Measurements from ENCODE around the gene ARMC7.

Gene ARMC7

DNA sequence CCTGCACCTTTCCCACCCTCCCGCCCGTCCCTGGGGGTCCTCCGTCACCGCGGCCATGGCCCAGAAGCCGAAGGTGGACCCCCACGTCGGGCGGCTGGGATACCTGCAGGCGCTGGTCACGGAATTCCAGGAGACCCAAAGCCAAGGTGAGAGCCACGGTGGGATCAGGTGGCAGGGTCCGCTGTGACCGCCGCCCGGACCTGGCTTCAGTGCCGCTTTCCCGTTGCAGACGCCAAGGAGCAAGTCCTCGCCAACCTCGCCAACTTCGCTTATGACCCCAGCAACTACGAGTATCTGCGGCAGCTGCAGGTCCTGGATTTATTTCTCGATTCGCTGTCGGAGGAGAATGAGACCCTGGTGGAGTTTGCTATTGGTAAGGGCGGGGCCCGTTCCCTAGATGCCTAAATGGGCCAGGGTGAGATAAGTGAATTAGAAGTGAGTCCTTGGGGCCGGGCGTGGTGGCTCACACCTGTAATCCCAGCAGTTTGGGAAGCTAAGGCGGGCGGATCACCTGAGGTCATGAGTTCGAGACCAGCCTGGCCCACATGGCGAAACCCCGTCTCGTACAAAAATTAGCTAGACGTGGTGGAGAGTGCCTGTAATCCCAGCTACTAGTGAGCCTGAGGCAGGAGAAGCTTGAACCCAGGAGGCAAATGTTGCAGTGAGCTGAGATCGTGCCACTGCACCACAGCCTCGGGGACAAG, 617 bp downstream of the ARMC7 start:
- in situ Hi-C loops (cut with HindIII; ENCODE audit: low sequenced_read_pairs): no loop called here
- peak overlapping the region; percentile 87 for H3K4me3 ChIP-seq (ENCODE audit: low read depth, low read length)
- TF ChIP-seq, protein P1, sequence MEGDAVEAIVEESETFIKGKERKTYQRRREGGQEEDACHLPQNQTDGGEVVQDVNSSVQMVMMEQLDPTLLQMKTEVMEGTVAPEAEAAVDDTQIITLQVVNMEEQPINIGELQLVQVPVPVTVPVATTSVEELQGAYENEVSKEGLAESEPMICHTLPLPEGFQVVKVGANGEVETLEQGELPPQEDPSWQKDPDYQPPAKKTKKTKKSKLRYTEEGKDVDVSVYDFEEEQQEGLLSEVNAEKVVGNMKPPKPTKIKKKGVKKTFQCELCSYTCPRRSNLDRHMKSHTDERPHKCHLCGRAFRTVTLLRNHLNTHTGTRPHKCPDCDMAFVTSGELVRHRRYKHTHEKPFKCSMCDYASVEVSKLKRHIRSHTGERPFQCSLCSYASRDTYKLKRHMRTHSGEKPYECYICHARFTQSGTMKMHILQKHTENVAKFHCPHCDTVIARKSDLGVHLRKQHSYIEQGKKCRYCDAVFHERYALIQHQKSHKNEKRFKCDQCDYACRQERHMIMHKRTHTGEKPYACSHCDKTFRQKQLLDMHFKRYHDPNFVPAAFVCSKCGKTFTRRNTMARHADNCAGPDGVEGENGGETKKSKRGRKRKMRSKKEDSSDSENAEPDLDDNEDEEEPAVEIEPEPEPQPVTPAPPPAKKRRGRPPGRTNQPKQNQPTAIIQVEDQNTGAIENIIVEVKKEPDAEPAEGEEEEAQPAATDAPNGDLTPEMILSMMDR (IDR thresholded peaks at IDR 0.05; ENCODE audit: low read depth, low read length): no peak
- no peak for DNase-seq (ENCODE audit: low read depth, low spot score)

DNA sequence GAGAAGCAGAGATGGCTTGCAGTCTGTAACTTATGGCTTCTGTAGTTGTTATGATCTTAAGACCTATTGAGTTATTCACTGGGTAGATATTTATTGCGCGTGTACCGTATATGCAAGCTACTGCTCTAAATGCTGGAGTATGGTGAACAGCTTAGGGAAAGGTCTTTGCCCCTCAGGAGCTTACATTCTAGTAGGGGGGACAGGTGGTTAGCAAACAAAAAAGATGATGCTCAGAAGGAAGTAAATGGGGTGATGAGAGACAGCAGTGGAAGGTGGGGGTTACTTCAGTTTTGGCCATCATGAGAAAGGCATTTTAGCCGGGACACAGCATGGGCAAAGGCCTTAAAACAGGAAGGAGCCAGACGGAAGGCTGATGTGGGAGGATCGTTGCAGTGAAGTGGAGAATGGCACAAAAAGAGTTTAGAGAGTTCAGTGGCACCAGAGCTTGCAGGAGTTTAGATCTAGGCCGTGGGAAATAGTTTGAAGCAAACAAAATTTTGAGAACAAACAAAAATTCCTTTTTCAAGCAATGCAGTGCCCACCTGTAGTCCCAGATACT, 2.1 kb downstream of the ARMC7 start:
- no peak overlapping the region for H3K4me3 ChIP-seq (ENCODE audit: low read depth, low read length)
- TF ChIP-seq, protein P1 (IDR thresholded peaks at IDR 0.05; ENCODE audit: low read depth, low read length): no peak
- no peak for DNase-seq (ENCODE audit: low read depth, low spot score)
- in situ Hi-C loops (cut with HindIII; ENCODE audit: low sequenced_read_pairs): no loop called here

DNA sequence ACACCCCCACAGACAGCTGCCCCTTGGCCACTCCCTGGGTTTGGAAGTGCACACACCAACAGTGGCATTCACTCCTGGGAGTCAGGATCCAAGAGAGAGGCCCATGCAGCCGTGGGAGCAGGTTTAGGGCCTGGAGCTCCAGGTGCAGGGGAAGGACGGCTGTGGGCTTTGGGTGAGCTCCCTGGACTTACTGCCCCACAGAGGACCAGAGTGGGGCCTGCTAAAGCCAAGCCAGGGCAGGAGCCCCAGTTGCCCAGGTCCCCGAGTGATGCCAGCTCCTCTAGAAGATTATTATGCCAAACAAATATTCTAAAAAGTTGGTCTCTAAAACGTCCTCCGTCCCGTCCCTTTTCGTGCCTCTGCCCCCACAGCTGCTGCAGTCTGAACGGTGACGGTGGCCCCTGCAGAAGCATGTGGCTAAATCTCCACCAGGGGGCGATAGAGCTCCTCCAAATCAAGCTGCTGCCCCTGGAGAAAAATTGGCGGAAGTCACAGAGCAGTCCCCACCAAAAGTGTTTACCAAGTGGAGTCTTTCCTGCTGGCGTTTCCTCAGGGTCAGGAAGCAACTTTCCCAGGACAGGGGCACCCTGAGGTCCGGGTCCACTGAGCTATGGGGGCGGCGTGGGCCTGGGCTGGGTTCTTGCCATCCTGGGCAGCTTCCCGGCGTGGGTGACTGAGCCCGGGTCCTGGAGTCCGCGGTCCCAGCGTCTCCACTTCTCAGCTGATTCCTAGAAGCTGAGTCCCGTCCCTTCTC, 4.2 kb downstream of the ARMC7 start:
- H3K4me3 ChIP-seq (ENCODE audit: low read depth, low read length): peak overlapping the region; percentile 41
- in situ Hi-C loops (cut with HindIII; ENCODE audit: low sequenced_read_pairs): no loop called here
- TF ChIP-seq, protein P1 (IDR thresholded peaks at IDR 0.05; ENCODE audit: low read depth, low read length): peak; percentile 92
- DNase-seq (ENCODE audit: low read depth, low spot score): peak; percentile 85

DNA sequence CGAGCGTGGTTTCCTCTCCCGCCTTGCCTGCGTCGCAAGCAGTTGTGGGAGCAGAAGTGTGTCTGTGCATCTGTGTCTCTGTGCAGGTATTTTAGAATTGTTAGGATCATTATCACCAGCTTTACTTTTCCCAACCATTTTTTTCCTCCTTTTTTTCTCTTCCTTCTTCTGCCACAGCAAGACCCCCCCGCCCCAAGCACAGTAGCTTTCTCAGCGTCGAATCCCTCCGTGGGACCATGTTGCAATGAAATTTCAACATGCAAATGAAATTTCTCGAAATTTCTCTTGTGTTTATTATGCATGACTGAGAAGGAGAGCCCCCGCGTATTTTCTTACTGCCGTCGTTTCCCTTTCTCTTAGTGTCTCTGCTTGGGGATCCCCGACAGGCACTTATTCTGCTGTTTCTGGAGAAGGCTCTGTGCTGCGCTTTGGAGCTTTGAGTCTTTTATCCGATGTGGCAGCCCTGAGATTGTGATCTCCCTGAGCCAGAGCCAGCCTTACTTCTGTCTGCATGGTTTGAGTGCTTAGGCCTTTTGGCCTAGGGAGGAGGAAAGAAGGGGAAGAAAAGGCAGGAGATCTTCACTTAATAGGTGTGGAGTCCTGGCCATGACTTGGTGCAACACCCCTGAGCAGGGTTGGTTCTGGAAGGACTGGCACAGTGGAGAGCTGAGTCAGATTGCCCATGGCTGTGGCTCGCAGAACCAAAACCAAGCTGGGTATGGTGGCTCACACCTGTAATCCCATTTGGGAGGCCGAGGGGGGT, 5.0 kb downstream of the ARMC7 start:
- DNase-seq (ENCODE audit: low read depth, low spot score): no peak
- in situ Hi-C loops (cut with HindIII; ENCODE audit: low sequenced_read_pairs): no loop called here
- TF ChIP-seq, protein P1 (IDR thresholded peaks at IDR 0.05; ENCODE audit: low read depth, low read length): no peak
- H3K4me3 ChIP-seq (ENCODE audit: low read depth, low read length): peak overlapping the region; percentile 41

DNA sequence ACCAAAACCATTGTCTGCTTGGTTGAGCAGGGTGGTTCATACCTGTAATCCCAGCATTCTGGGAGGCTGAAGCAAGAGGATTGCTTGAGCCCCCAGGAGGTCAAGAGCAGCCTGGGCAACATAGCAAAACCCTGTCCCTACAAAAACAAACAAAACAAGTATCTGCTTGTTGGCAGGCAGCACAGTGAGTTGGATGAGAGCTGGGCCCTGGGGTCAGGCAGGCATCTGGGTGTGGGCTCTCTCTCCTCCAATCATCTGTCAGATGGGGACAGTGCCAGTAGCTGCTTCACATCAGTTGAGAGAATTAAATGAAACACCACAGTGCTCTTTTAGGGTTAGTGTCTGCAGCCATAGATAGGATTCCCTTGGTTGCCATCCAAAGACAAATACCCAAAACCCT, 5.8 kb downstream of the ARMC7 start:
- no peak for DNase-seq (ENCODE audit: low read depth, low spot score)
- in situ Hi-C loops (cut with HindIII; ENCODE audit: low sequenced_read_pairs): no loop called here
- no peak overlapping the region for H3K4me3 ChIP-seq (ENCODE audit: low read depth, low read length)
- TF ChIP-seq, protein P1 (IDR thresholded peaks at IDR 0.05; ENCODE audit: low read depth, low read length): no peak

DNA sequence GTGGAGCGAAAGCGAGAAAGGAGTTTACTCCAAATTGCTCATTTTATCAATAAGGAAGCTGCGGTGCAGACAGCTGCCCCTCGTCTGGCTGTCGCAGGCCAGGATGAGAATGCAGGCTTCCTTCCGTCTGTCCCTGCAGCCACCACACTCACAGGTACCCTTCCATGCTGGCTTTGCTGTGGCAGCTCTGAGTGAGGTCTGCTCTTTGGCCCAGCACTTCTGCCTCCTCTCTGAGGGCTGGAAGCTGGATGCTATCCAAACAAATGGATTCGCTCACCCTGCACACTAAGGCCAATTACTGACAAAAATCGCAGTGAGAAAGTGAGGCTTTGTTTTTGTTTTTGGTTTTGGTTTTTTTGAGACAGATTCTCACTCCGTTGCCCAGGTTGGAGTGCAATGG, 7.0 kb downstream of the ARMC7 start:
- in situ Hi-C loops (cut with HindIII; ENCODE audit: low sequenced_read_pairs): no loop called here
- TF ChIP-seq, protein P1 (IDR thresholded peaks at IDR 0.05; ENCODE audit: low read depth, low read length): no peak
- H3K4me3 ChIP-seq (ENCODE audit: low read depth, low read length): no peak overlapping the region
- no peak for DNase-seq (ENCODE audit: low read depth, low spot score)
